ENCODE results near the gene BGLAP. TPM values are rescaled to one million over a fixed set of nuclear protein-coding genes. Genes with fewer than 3 reads are reported as not detected.

BGLAP gene
- total RNA-seq, 1 experiment from 2014 or later, result 1.4 TPM

DNA sequence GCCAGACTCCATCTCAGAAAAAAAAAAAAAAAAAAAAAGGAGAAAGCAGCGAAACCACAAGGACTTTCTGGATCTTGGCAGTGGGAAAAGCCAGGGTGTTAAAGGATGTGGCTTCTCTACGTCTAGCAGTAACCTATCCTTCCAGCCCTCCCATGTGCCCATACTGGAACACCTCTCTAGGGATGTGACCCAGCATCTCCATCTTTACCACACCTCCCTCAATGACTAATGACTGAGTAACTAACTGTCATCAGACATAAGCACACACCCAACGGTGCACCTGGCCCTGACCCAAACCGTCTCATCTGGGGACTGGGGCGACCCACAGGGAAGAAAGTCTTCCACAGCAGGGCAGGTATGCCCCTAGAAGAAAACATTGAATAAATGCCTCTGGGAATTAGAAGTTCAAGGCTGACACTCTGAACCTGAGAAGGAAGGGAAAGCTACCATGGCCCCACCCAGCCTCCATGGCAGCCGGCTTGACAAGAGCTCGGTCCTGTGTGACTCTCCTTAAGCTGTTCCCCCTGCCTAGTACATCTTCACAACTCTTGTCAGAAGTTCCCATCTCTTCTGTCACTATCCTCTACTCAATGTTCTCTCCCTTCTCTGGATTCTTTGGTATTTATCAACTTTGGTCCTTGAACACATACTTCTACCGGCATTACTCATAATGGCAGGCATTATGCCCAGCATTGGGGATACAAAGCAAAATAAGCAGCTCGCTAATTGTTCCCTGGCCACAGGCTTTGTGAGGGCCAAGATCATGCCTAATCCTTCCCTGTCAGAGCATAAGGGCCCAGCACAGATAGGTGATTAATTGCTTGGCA, 20.7 kb downstream of the BGLAP start:
- BruUV-seq (replicated peaks), result no TSS peak
- Histone ChIP-seq H3K36me3 (ENCODE audit: control insufficient read depth in 1 of 2, insufficient read depth in 2 of 2, low read length in 2 of 2) (peaks cover 71 to 83% of the 10 kb centered on the region in 2 experiments), H3K9me3 (ENCODE audit: control insufficient read depth in 1 of 2, insufficient read depth in 1 of 2, low read depth in 1 of 2, low read length in 2 of 2) (no peaks in the 10 kb centered on the region), H3K27me3 (ENCODE audit: insufficient read depth, low read length) (no peaks in the 10 kb centered on the region), H3K27ac (ENCODE audit: low read depth, low read length) (0 out of 2 replicates have a peak overlapping the region, but pooled peaks have one; percentile 10), H4K20me1 (ENCODE audit: insufficient read depth) (no peaks in the 10 kb centered on the region; the same call in 1 of the 2 replicates), H3K4me1 (ENCODE audit: control insufficient read depth in 1 of 2, insufficient read depth in 2 of 2, low read length in 2 of 2) (peaks cover 0 to 16% of the 10 kb centered on the region in 2 experiments; a peak in 2 of 4 replicates), H2AFZ (ENCODE audit: low read depth, low read length, poor library complexity, severe bottlenecking) (no peak overlapping the region), H3K9ac (ENCODE audit: low read length) (no peak overlapping the region), H3K9me2 (ENCODE audit: insufficient read depth) (no peaks in the 10 kb centered on the region), H3K4me2 (ENCODE audit: low read length) (peak overlapping the region; percentile 43; the same call in 1 of the 2 replicates), H3K79me2 (ENCODE audit: insufficient read depth, low read length) (peaks cover 11% of the 10 kb centered on the region; the same call in 1 of the 2 replicates), H3K4me3 (replicated peaks in 1 of 2; ENCODE audit: low read depth in 1 of 2, low read length in 2 of 2) (no peak overlapping the region)
- POLR2A ChIA-PET, result no interaction called here
- ATAC-seq (peak; percentile 79), DNase-seq (ENCODE audit: low read depth, low spot score) (no peak)
- RAD21 ChIA-PET (ENCODE audit: low non-redundant PET in 1 of 2, low total read pairs in 2 of 2, uncharacterized antibody in 2 of 2, unreplicated experiment in 2 of 2), result no interaction called here
- peak; percentile 26; the same call in 1 of the 2 replicates for TF ChIP-seq SIN3A (IDR thresholded peaks at IDR 0.05; ENCODE audit: low read depth)
- no peak for TF ChIP-seq POLR2AphosphoS5 (IDR thresholded peaks at IDR 0.05; ENCODE audit: low read depth, low read length)
- 0 out of 2 replicates have a peak, but pooled peaks have one; percentile 16 for TF ChIP-seq JUND (IDR thresholded peaks at IDR 0.05)
- TF ChIP-seq FOSL1 (IDR thresholded peaks at IDR 0.05; ENCODE audit: low read depth), result peak; percentile 84
- CTCF ChIA-PET, result no interaction called here
- intact Hi-C loops (cut with micrococcal nuclease), result no loop called here

GRCh38 chr1:156263288-156263655, 21.3 kb downstream of the BGLAP start:
- no TSS peak for BruUV-seq (replicated peaks)
- Histone ChIP-seq H3K9me2 (ENCODE audit: insufficient read depth) (no peaks in the 10 kb centered on the region), H3K4me1 (ENCODE audit: control insufficient read depth in 1 of 2, insufficient read depth in 2 of 2, low read length in 2 of 2) (peaks cover 0 to 16% of the 10 kb centered on the region in 2 experiments; a peak in 2 of 4 replicates), H3K27ac (ENCODE audit: low read depth, low read length) (0 out of 2 replicates have a peak overlapping the region, but pooled peaks have one; percentile 10), H3K4me3 (replicated peaks in 1 of 2; ENCODE audit: low read depth in 1 of 2, low read length in 2 of 2) (no peak overlapping the region), H2AFZ (ENCODE audit: low read depth, low read length, poor library complexity, severe bottlenecking) (no peak overlapping the region), H3K4me2 (ENCODE audit: low read length) (peak overlapping the region; percentile 43; the same call in 1 of the 2 replicates), H3K79me2 (ENCODE audit: insufficient read depth, low read length) (peaks cover 15% of the 10 kb centered on the region; the same call in 1 of the 2 replicates), H4K20me1 (ENCODE audit: insufficient read depth) (no peaks in the 10 kb centered on the region; the same call in 1 of the 2 replicates), H3K9ac (ENCODE audit: low read length) (no peak overlapping the region), H3K9me3 (ENCODE audit: control insufficient read depth in 1 of 2, insufficient read depth in 1 of 2, low read depth in 1 of 2, low read length in 2 of 2) (no peaks in the 10 kb centered on the region), H3K27me3 (ENCODE audit: insufficient read depth, low read length) (no peaks in the 10 kb centered on the region), H3K36me3 (ENCODE audit: control insufficient read depth in 1 of 2, insufficient read depth in 2 of 2, low read length in 2 of 2) (peaks cover 68 to 83% of the 10 kb centered on the region in 2 experiments)
- no peak for TF ChIP-seq EZH2 (IDR thresholded peaks at IDR 0.05)
- no peak for TF ChIP-seq FOSL1 (IDR thresholded peaks at IDR 0.05; ENCODE audit: low read depth)
- TF ChIP-seq ZFX (IDR thresholded peaks at IDR 0.05), result no peak
- TF ChIP-seq RAD21 (IDR thresholded peaks at IDR 0.05; ENCODE audit: low read depth), result no peak
- TF ChIP-seq EZH2phosphoT487 (IDR thresholded peaks at IDR 0.05; ENCODE audit: borderline replicate concordance), result no peak
- TF ChIP-seq TCF7L2 (IDR thresholded peaks at IDR 0.05; ENCODE audit: borderline replicate concordance, extremely low read depth, insufficient read depth, insufficient read length), result no peak
- RAD21 ChIA-PET (ENCODE audit: low non-redundant PET in 1 of 2, low total read pairs in 2 of 2, uncharacterized antibody in 2 of 2, unreplicated experiment in 2 of 2), result no interaction called here
- POLR2A ChIA-PET, result no interaction called here
- intact Hi-C loops (cut with micrococcal nuclease), result no loop called here
- CTCF ChIA-PET, result no interaction called here
- ATAC-seq (no peak), DNase-seq (ENCODE audit: low read depth, low spot score) (no peak)
